ENCODE results near the gene ZNF544. TPM values are rescaled to one million over a fixed set of nuclear protein-coding genes. Genes with fewer than 3 reads are reported as not detected.

Gene ZNF544
- total RNA-seq, 1 experiment from 2014 or later: 63.8 TPM

DNA sequence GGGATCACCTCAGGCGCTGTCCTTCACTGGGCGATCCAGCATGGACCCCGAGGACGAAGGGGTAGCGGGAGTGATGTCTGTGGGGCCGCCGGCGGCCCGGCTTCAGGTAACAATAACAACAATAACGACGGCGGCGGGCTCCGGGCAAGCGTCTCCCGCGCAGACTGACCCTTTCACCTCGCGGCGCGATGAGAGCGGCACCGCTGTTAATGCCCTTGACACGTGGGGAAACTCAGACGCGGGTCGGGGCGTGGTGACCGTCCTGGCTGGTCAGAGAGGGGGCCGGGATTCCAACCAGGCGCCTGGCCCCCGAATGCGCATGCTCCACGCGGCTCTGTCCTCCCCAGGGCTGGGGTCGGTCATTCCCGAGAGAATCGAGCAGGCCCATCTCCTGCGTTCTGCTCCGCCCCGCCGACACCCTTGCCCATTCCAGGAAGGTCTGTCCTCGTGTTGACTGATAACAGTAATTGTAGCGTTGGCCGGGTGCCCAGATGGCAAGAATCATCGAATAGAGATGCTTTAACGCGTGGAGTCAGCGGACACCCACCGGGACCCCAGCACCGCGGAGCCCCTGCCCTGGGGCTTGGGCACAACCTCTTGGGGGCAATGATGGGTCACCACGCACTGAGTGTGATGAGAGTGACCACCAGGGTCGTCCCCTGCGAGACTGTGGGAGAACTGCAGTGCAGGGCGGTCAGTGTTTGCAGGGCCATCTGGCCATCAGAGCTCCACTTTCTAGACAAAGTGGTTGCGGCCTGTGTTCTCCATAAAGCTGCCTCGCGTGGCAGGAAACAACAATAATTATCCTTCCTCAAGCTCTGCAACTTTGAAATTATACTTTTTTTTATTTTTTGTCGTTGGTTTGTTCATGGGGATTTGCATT, 50.6 kb downstream of the ZNF544 start (continued):
- TF ChIP-seq ARID4B (CRISPR knock-in tag; IDR thresholded peaks at IDR 0.05; ENCODE audit: borderline replicate concordance) (0 out of 2 replicates have a peak, but pooled peaks have one; percentile 17), ZNF671 (CRISPR knock-in tag; IDR thresholded peaks at IDR 0.05) (no peak), HMGA2 (CRISPR knock-in tag; IDR thresholded peaks at IDR 0.05) (0 out of 2 replicates have a peak, but pooled peaks have one; percentile 21), ESRRA (CRISPR knock-in tag; IDR thresholded peaks at IDR 0.05; ENCODE audit: borderline replicate concordance) (0 out of 2 replicates have a peak, but pooled peaks have one; percentile 6), EMX1 (CRISPR knock-in tag; IDR thresholded peaks at IDR 0.05) (0 out of 2 replicates have a peak, but pooled peaks have one; percentile 38), ETV6 (CRISPR knock-in tag; IDR thresholded peaks at IDR 0.05) (0 out of 2 replicates have a peak, but pooled peaks have one; percentile 49), OVOL2 (CRISPR knock-in tag; IDR thresholded peaks at IDR 0.05; ENCODE audit: borderline replicate concordance) (no peak), ATF1 (CRISPR knock-in tag; IDR thresholded peaks at IDR 0.05) (0 out of 2 replicates have a peak, but pooled peaks have one; percentile 61), KAT7 (CRISPR knock-in tag; IDR thresholded peaks at IDR 0.05; ENCODE audit: borderline replicate concordance) (peak; percentile 79; the same call in 1 of the 2 replicates), FOXJ3 (CRISPR knock-in tag; IDR thresholded peaks at IDR 0.05; ENCODE audit: borderline replicate concordance) (no peak), SMAD3 (CRISPR knock-in tag; IDR thresholded peaks at IDR 0.05; ENCODE audit: borderline replicate concordance) (0 out of 2 replicates have a peak, but pooled peaks have one; percentile 51), GRHL2 (CRISPR knock-in tag; IDR thresholded peaks at IDR 0.05; ENCODE audit: insufficient replicate concordance, severe bottlenecking) (no peak), STAT6 (CRISPR knock-in tag; conservative IDR thresholded peaks at IDR 0.05; ENCODE audit: low read depth) (no peak), ZNF512 (CRISPR knock-in tag; IDR thresholded peaks at IDR 0.05; ENCODE audit: borderline replicate concordance) (no peak)
- TF ChIP-seq, protein P1, sequence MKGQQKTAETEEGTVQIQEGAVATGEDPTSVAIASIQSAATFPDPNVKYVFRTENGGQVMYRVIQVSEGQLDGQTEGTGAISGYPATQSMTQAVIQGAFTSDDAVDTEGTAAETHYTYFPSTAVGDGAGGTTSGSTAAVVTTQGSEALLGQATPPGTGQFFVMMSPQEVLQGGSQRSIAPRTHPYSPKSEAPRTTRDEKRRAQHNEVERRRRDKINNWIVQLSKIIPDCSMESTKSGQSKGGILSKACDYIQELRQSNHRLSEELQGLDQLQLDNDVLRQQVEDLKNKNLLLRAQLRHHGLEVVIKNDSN (CRISPR knock-in tag; IDR thresholded peaks at IDR 0.05): peak; percentile 17; the same call in 1 of the 2 replicates
- TF ChIP-seq, protein P2, sequence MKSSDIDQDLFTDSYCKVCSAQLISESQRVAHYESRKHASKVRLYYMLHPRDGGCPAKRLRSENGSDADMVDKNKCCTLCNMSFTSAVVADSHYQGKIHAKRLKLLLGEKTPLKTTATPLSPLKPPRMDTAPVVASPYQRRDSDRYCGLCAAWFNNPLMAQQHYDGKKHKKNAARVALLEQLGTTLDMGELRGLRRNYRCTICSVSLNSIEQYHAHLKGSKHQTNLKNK (CRISPR knock-in tag; IDR thresholded peaks at IDR 0.05): no peak
- TF ChIP-seq, protein P3, sequence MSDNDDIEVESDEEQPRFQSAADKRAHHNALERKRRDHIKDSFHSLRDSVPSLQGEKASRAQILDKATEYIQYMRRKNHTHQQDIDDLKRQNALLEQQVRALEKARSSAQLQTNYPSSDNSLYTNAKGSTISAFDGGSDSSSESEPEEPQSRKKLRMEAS (CRISPR knock-in tag; IDR thresholded peaks at IDR 0.05): peak; percentile 87
- TF ChIP-seq, protein P4, sequence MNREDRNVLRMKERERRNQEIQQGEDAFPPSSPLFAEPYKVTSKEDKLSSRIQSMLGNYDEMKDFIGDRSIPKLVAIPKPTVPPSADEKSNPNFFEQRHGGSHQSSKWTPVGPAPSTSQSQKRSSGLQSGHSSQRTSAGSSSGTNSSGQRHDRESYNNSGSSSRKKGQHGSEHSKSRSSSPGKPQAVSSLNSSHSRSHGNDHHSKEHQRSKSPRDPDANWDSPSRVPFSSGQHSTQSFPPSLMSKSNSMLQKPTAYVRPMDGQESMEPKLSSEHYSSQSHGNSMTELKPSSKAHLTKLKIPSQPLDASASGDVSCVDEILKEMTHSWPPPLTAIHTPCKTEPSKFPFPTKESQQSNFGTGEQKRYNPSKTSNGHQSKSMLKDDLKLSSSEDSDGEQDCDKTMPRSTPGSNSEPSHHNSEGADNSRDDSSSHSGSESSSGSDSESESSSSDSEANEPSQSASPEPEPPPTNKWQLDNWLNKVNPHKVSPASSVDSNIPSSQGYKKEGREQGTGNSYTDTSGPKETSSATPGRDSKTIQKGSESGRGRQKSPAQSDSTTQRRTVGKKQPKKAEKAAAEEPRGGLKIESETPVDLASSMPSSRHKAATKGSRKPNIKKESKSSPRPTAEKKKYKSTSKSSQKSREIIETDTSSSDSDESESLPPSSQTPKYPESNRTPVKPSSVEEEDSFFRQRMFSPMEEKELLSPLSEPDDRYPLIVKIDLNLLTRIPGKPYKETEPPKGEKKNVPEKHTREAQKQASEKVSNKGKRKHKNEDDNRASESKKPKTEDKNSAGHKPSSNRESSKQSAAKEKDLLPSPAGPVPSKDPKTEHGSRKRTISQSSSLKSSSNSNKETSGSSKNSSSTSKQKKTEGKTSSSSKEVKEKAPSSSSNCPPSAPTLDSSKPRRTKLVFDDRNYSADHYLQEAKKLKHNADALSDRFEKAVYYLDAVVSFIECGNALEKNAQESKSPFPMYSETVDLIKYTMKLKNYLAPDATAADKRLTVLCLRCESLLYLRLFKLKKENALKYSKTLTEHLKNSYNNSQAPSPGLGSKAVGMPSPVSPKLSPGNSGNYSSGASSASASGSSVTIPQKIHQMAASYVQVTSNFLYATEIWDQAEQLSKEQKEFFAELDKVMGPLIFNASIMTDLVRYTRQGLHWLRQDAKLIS (CRISPR knock-in tag; IDR thresholded peaks at IDR 0.05; ENCODE audit: borderline replicate concordance): no peak
- TF ChIP-seq, protein P5, sequence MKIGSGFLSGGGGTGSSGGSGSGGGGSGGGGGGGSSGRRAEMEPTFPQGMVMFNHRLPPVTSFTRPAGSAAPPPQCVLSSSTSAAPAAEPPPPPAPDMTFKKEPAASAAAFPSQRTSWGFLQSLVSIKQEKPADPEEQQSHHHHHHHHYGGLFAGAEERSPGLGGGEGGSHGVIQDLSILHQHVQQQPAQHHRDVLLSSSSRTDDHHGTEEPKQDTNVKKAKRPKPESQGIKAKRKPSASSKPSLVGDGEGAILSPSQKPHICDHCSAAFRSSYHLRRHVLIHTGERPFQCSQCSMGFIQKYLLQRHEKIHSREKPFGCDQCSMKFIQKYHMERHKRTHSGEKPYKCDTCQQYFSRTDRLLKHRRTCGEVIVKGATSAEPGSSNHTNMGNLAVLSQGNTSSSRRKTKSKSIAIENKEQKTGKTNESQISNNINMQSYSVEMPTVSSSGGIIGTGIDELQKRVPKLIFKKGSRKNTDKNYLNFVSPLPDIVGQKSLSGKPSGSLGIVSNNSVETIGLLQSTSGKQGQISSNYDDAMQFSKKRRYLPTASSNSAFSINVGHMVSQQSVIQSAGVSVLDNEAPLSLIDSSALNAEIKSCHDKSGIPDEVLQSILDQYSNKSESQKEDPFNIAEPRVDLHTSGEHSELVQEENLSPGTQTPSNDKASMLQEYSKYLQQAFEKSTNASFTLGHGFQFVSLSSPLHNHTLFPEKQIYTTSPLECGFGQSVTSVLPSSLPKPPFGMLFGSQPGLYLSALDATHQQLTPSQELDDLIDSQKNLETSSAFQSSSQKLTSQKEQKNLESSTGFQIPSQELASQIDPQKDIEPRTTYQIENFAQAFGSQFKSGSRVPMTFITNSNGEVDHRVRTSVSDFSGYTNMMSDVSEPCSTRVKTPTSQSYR (CRISPR knock-in tag; IDR thresholded peaks at IDR 0.05): no peak

All from WTC11 (cell line).